Measurements from ENCODE around the gene GCN1. TPM values are rescaled to one million over a fixed set of nuclear protein-coding genes. Genes with fewer than 3 reads are reported as not detected.

GCN1 gene
- total and polyA plus RNA-seq, 2 donors (not counting 1 experiment from before 2014, with no cell fraction given) = 30.8 to 93.1 TPM

DNA sequence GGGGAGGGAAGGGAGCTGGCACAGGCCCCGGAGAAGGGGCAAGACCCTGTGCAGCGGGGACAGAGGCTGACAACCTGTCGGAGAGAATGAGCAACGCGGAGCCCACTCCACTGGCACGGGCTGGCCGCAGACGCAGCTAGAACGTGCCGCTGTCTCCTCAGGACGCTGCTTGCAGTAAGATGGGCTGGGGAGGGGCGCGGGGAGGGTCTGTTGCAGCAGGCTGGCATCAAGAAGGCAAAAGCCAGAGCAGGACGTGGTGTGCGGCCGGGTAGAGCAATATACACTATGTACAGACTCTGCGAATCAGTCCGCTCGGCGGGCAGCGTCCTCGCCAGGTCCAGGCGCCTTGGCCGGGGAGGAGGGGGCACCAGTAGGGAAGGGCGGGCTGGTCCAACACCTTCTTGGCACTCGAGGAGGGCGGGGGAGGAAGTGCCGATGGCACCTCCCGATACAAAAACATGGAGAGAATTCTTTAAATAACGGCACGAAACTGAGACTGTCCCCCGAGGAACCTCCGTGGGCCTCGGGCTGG is 97.8 kb downstream of the GCN1 start:
- no peak for DNase-seq (ENCODE audit: low read depth in 2 of 2)
- no peak overlapping the region for H3K4me3 ChIP-seq (replicated peaks in 1 of 4; ENCODE audit: control extremely low read depth in 1 of 4, insufficient read depth in 1 of 4, low read depth in 3 of 4, low read length in 4 of 4)
- no peaks in the 10 kb centered on the region for H3K27me3 ChIP-seq (ENCODE audit: control insufficient read depth, insufficient read depth, low read length)
- no peaks in the 10 kb centered on the region for H3K9me3 ChIP-seq (ENCODE audit: control insufficient read depth, insufficient read depth, low read depth, low read length)
- H3K4me1 ChIP-seq (ENCODE audit: control insufficient read depth, extremely low read depth, insufficient read depth, low read length) = peaks cover 7% of the 10 kb centered on the region
- H4K20me1 ChIP-seq (ENCODE audit: control insufficient read depth, extremely low read depth, insufficient read depth, low read length) = no peaks in the 10 kb centered on the region
- no peak overlapping the region for H3K4me2 ChIP-seq (ENCODE audit: extremely low read depth, insufficient read depth, low read length)
- TF ChIP-seq, protein P1, sequence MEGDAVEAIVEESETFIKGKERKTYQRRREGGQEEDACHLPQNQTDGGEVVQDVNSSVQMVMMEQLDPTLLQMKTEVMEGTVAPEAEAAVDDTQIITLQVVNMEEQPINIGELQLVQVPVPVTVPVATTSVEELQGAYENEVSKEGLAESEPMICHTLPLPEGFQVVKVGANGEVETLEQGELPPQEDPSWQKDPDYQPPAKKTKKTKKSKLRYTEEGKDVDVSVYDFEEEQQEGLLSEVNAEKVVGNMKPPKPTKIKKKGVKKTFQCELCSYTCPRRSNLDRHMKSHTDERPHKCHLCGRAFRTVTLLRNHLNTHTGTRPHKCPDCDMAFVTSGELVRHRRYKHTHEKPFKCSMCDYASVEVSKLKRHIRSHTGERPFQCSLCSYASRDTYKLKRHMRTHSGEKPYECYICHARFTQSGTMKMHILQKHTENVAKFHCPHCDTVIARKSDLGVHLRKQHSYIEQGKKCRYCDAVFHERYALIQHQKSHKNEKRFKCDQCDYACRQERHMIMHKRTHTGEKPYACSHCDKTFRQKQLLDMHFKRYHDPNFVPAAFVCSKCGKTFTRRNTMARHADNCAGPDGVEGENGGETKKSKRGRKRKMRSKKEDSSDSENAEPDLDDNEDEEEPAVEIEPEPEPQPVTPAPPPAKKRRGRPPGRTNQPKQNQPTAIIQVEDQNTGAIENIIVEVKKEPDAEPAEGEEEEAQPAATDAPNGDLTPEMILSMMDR (conservative IDR thresholded peaks at IDR 0.05 in 1 of 2, IDR thresholded peaks at IDR 0.05 in 1 of 2; ENCODE audit: low read depth in 1 of 2, low read length in 2 of 2) = no peak
- no peak for TF ChIP-seq EZH2 (IDR thresholded peaks at IDR 0.05; ENCODE audit: low read length, missing control alignments)
- H3K36me3 ChIP-seq (ENCODE audit: control insufficient read depth, insufficient read depth, low read length) = peaks cover 21% of the 10 kb centered on the region
- H3K9ac ChIP-seq (ENCODE audit: insufficient read depth, low read length) = no peak overlapping the region
- H3K27ac ChIP-seq (ENCODE audit: insufficient read depth, low read length) = no peak overlapping the region
- no peak overlapping the region for H2AFZ ChIP-seq (ENCODE audit: low read length)
- H3K79me2 ChIP-seq (ENCODE audit: control insufficient read depth, insufficient read depth, low read length) = peaks cover 24% of the 10 kb centered on the region

- H3K9ac ChIP-seq (ENCODE audit: insufficient read depth, low read length) = no peak overlapping the region
- no peak overlapping the region for H3K27ac ChIP-seq (ENCODE audit: insufficient read depth, low read length)
- H3K27me3 ChIP-seq (ENCODE audit: control insufficient read depth, insufficient read depth, low read length) = no peaks in the 10 kb centered on the region
- DNase-seq (ENCODE audit: low read depth in 2 of 2) = no peak
- no peaks in the 10 kb centered on the region for H4K20me1 ChIP-seq (ENCODE audit: control insufficient read depth, extremely low read depth, insufficient read depth, low read length)
- no peaks in the 10 kb centered on the region for H3K4me1 ChIP-seq (ENCODE audit: control insufficient read depth, extremely low read depth, insufficient read depth, low read length)
- no peak overlapping the region for H2AFZ ChIP-seq (ENCODE audit: low read length)
- H3K36me3 ChIP-seq (ENCODE audit: control insufficient read depth, insufficient read depth, low read length) = peaks cover 23% of the 10 kb centered on the region
- no peak for TF ChIP-seq EZH2 (IDR thresholded peaks at IDR 0.05; ENCODE audit: low read length, missing control alignments)
- TF ChIP-seq, protein P1 (conservative IDR thresholded peaks at IDR 0.05 in 1 of 2, IDR thresholded peaks at IDR 0.05 in 1 of 2; ENCODE audit: low read depth in 1 of 2, low read length in 2 of 2) = no peak
- H3K79me2 ChIP-seq (ENCODE audit: control insufficient read depth, insufficient read depth, low read length) = peaks cover 16% of the 10 kb centered on the region
- no peak overlapping the region for H3K4me3 ChIP-seq (replicated peaks in 1 of 4; ENCODE audit: control extremely low read depth in 1 of 4, insufficient read depth in 1 of 4, low read depth in 3 of 4, low read length in 4 of 4)
- no peak overlapping the region for H3K4me2 ChIP-seq (ENCODE audit: extremely low read depth, insufficient read depth, low read length)
- H3K9me3 ChIP-seq (ENCODE audit: control insufficient read depth, insufficient read depth, low read depth, low read length) = no peaks in the 10 kb centered on the region
These were observed 98.8 kb downstream of the GCN1 start for GRCh38 chr12:120095736-120096135.

- Histone ChIP-seq H3K9me3 (ENCODE audit: control insufficient read depth, insufficient read depth, low read depth, low read length) (no peaks in the 10 kb centered on the region), H4K20me1 (ENCODE audit: control insufficient read depth, extremely low read depth, insufficient read depth, low read length) (no peaks in the 10 kb centered on the region), H3K9ac (ENCODE audit: insufficient read depth, low read length) (no peak overlapping the region), H3K4me1 (ENCODE audit: control insufficient read depth, extremely low read depth, insufficient read depth, low read length) (no peaks in the 10 kb centered on the region), H3K27ac (ENCODE audit: insufficient read depth, low read length) (no peak overlapping the region), H2AFZ (ENCODE audit: low read length) (no peak overlapping the region), H3K4me3 (replicated peaks in 1 of 4; ENCODE audit: control extremely low read depth in 1 of 4, insufficient read depth in 1 of 4, low read depth in 3 of 4, low read length in 4 of 4) (no peak overlapping the region), H3K27me3 (ENCODE audit: control insufficient read depth, insufficient read depth, low read length) (no peaks in the 10 kb centered on the region), H3K79me2 (ENCODE audit: control insufficient read depth, insufficient read depth, low read length) (peaks cover 13% of the 10 kb centered on the region), H3K36me3 (ENCODE audit: control insufficient read depth, insufficient read depth, low read length) (peaks cover 23% of the 10 kb centered on the region), H3K4me2 (ENCODE audit: extremely low read depth, insufficient read depth, low read length) (no peak overlapping the region)
- no peak for DNase-seq (ENCODE audit: low read depth in 2 of 2)
- TF ChIP-seq EZH2 (IDR thresholded peaks at IDR 0.05; ENCODE audit: low read length, missing control alignments) = no peak
- TF ChIP-seq, protein P1 (conservative IDR thresholded peaks at IDR 0.05 in 1 of 2, IDR thresholded peaks at IDR 0.05 in 1 of 2; ENCODE audit: low read depth in 1 of 2, low read length in 2 of 2) = no peak
These were observed 99.2 kb downstream of the GCN1 start for GRCh38 chr12:120095331-120095730.
